M059J (cell line): ENCODE measurements around the gene ADORA2A. TPM values are rescaled to one million over a fixed set of nuclear protein-coding genes. Genes with fewer than 3 reads are reported as not detected.
"Not testable (repeated sequence)": the region's sequence is repeated elsewhere in the genome, so short reads cannot be mapped to it uniquely, and the experiment has no call there.

Experiments
- DNase-seq: peaks from one replicate; pipeline ENCODE4 v3.0.0-alpha.2; 2012; ENCODE audit warnings: low read depth
- total RNA-seq: library from RNA; depleted of rRNA; stranded (reverse); fragments of >200 nt; shearing (Covaris generic); gene quantifications from 2 replicates; pipeline ENCODE4 v1.2.3, GENCODE V29; 2014; rRNA removed

The ADORA2A gene
- total RNA-seq, 1 experiment from 2014 or later = 5.2 TPM

DNA sequence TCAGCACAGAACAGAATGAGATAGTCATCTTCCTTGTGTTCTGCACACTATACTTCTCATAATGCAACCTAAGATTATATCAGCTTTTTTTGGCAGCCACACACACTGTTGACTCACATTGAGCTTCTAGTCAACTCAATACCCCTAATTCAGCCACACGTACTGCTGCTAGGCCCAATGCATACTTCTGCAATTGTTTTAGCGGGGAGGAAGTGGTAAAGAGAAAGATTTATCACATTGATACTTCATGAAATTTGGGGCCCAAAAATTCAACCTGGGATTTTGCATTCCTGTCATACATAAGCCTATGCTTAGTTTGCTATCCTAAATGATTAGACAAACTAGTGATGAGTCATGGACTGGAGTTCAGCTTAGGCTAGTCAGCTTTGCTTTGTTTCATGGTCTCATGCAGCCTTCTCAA, 59.1 kb downstream of the ADORA2A start:
- peak; percentile 89 for DNase-seq

GRCh38 chr22:24489011-24489410, 61.6 kb downstream of the ADORA2A start:
- no peak for DNase-seq

GRCh38 chr22:24489434-24489833, 62.0 kb downstream of the ADORA2A start:
- DNase-seq = not testable (repeated sequence)

Other genes starting within 250 kb of the ADORA2A start
- gene SUSD2, start 246.1 kb upstream of the ADORA2A start, total RNA-seq = 0.15 TPM in 1 of 2 replicates, not detected in the other
- gene GGT5, start 182.5 kb upstream of the ADORA2A start, total RNA-seq = not detected in 2 replicates
- 13.9 and 22.4 TPM in 2 replicates for gene SPECC1L, start 156.8 kb upstream of the ADORA2A start, total RNA-seq
- gene UPB1, start 67.7 kb downstream of the ADORA2A start, total RNA-seq = 0.05 and 0.47 TPM in 2 replicates
- gene GUCD1, start 127.5 kb downstream of the ADORA2A start, total RNA-seq = 71.2 and 104 TPM in 2 replicates
- 222 and 379 TPM in 2 replicates for gene SNRPD3, start 128.4 kb downstream of the ADORA2A start, total RNA-seq
- 0.47 TPM in 1 of 2 replicates, not detected in the other for gene LRRC75B, start 165.5 kb downstream of the ADORA2A start, total RNA-seq
- gene GGT1, start 175.6 kb downstream of the ADORA2A start, total RNA-seq = 1.6 and 3.2 TPM in 2 replicates